GM18909 (cell line): ENCODE data around the gene PFDN2.
A peak's percentile ranks its signal among the peaks of the same experiment; 100 is the strongest.
"Not testable (repeated sequence)": the region's sequence is repeated elsewhere in the genome, so short reads cannot be mapped to it uniquely, and the experiment has no call there.

Experiments
- ATAC-seq: cut with Tn5 transposase; IDR thresholded peaks from one replicate; pipeline ENCODE4 v1.9.1; 2021; ENCODE audit warnings: mild to moderate bottlenecking; ENCODE audit not compliant: unreplicated experiment, poor library complexity

PFDN2 gene

GRCh38 chr1:161139766-161140165, 21.9 kb upstream of the PFDN2 start:
- ATAC-seq: no peak

- no peak for ATAC-seq
Measured at GRCh38 chr1:161138431-161138830, 20.6 kb upstream of the PFDN2 start.

GRCh38 chr1:161137881-161138280, 20.0 kb upstream of the PFDN2 start:
- ATAC-seq: no peak

GRCh38 chr1:161133220-161133740, 15.4 kb upstream of the PFDN2 start:
- peak; percentile 7 for ATAC-seq

GRCh38 chr1:161132410-161133219, 14.8 kb upstream of the PFDN2 start, which contains the start of gene DEDD:
Gene DEDD (minus strand): TSS chr1:161132667. CDS start chr1:161124462, 8,205 bp downstream.
- peak; percentile 92 for ATAC-seq

GRCh38 chr1:161131523-161132409, 13.9 kb upstream of the PFDN2 start:
- peak; percentile 8 for ATAC-seq

GRCh38 chr1:161130266-161130665, 12.4 kb upstream of the PFDN2 start:
- no peak for ATAC-seq

- ATAC-seq: no peak
Measured at GRCh38 chr1:161128591-161129420, 11.0 kb upstream of the PFDN2 start.

GRCh38 chr1:161127649-161128048, 9.8 kb upstream of the PFDN2 start:
- no peak for ATAC-seq

GRCh38 chr1:161122967-161123366, 5.1 kb upstream of the PFDN2 start:
- no peak for ATAC-seq

GRCh38 chr1:161121834-161122233, 4.0 kb upstream of the PFDN2 start:
- ATAC-seq: no peak

GRCh38 chr1:161121042-161121650, 3.3 kb upstream of the PFDN2 start:
- no peak for ATAC-seq

GRCh38 chr1:161119092-161119903, 1.5 kb upstream of the PFDN2 start:
- ATAC-seq: peak; percentile 38

GRCh38 chr1:161115961-161116360, 1.9 kb downstream of the PFDN2 start:
- ATAC-seq: not testable (repeated sequence)

- ATAC-seq: no peak
Measured at GRCh38 chr1:161115132-161115711, 2.6 kb downstream of the PFDN2 start.

- ATAC-seq: no peak
Measured at GRCh38 chr1:161114556-161114955, 3.3 kb downstream of the PFDN2 start.

GRCh38 chr1:161113915-161114314, 3.9 kb downstream of the PFDN2 start:
- ATAC-seq: no peak

GRCh38 chr1:161111527-161111926, 6.3 kb downstream of the PFDN2 start:
- ATAC-seq: no peak
